ENCODE measurements around the gene DNASE1L1. TPM values are rescaled to one million over a fixed set of nuclear protein-coding genes. Genes with fewer than 3 reads are reported as not detected.

Gene DNASE1L1
- total and polyA plus RNA-seq, 2 donors (not counting 1 experiment from before 2014, with no cell fraction given): 11.3 to 38.5 TPM

- H3K79me2 ChIP-seq (ENCODE audit: control insufficient read depth, insufficient read depth, low read length): peaks cover 41% of the 10 kb centered on the region
- H3K4me3 ChIP-seq (replicated peaks in 1 of 4; ENCODE audit: control extremely low read depth in 1 of 4, insufficient read depth in 1 of 4, low read depth in 3 of 4, low read length in 4 of 4): peak within 1 kb of the TSS; percentile 55 to 80 (median 68)
- H3K27me3 ChIP-seq (ENCODE audit: control insufficient read depth, insufficient read depth, low read length): no peaks in the 10 kb centered on the region
- no peak within 1 kb of the TSS for H2AFZ ChIP-seq (ENCODE audit: low read length)
- H4K20me1 ChIP-seq (ENCODE audit: control insufficient read depth, extremely low read depth, insufficient read depth, low read length): no peaks in the 10 kb centered on the region
- peaks cover 11% of the 10 kb centered on the region for H3K36me3 ChIP-seq (ENCODE audit: control insufficient read depth, insufficient read depth, low read length)
- H3K4me1 ChIP-seq (ENCODE audit: control insufficient read depth, extremely low read depth, insufficient read depth, low read length): no peaks in the 10 kb centered on the region
- peak in 1 of 2 donors; percentile 55 for DNase-seq (ENCODE audit: low read depth in 2 of 2)
- peak within 1 kb of the TSS; percentile 45 for H3K4me2 ChIP-seq (ENCODE audit: extremely low read depth, insufficient read depth, low read length)
- H3K9me3 ChIP-seq (ENCODE audit: control insufficient read depth, insufficient read depth, low read depth, low read length): no peaks in the 10 kb centered on the region
- peak within 1 kb of the TSS; percentile 65 for H3K27ac ChIP-seq (ENCODE audit: insufficient read depth, low read length)
- TF ChIP-seq CTCF (conservative IDR thresholded peaks at IDR 0.05 in 1 of 2, IDR thresholded peaks at IDR 0.05 in 1 of 2; ENCODE audit: low read depth in 1 of 2, low read length in 2 of 2): no peak
- no peak for TF ChIP-seq EZH2 (IDR thresholded peaks at IDR 0.05; ENCODE audit: low read length, missing control alignments)
- peak within 1 kb of the TSS; percentile 73 for H3K9ac ChIP-seq (ENCODE audit: insufficient read depth, low read length)
Measured at GRCh38 chrX:154436983-154437752, 28.1 kb upstream of the DNASE1L1 start, which contains the start of gene GDI1. Gene GDI1, plus strand, starts transcription at chrX:154437154. Its CDS starts 101 bp downstream, at chrX:154437255.

- Histone ChIP-seq H3K9me3 (ENCODE audit: control insufficient read depth, insufficient read depth, low read depth, low read length) (no peaks in the 10 kb centered on the region), H3K27ac (ENCODE audit: insufficient read depth, low read length) (peak overlapping the region; percentile 65), H3K27me3 (ENCODE audit: control insufficient read depth, insufficient read depth, low read length) (no peaks in the 10 kb centered on the region), H2AFZ (ENCODE audit: low read length) (no peak overlapping the region), H3K4me1 (ENCODE audit: control insufficient read depth, extremely low read depth, insufficient read depth, low read length) (no peaks in the 10 kb centered on the region), H3K79me2 (ENCODE audit: control insufficient read depth, insufficient read depth, low read length) (peaks cover 40% of the 10 kb centered on the region), H3K4me3 (replicated peaks in 1 of 4; ENCODE audit: control extremely low read depth in 1 of 4, insufficient read depth in 1 of 4, low read depth in 3 of 4, low read length in 4 of 4) (peak overlapping the region in 2 of 4 experiments; percentile 67 to 69), H3K4me2 (ENCODE audit: extremely low read depth, insufficient read depth, low read length) (peak overlapping the region; percentile 35), H3K36me3 (ENCODE audit: control insufficient read depth, insufficient read depth, low read length) (peaks cover 7% of the 10 kb centered on the region), H3K9ac (ENCODE audit: insufficient read depth, low read length) (peak overlapping the region; percentile 73), H4K20me1 (ENCODE audit: control insufficient read depth, extremely low read depth, insufficient read depth, low read length) (no peaks in the 10 kb centered on the region)
- peak; percentile 28 to 31 for DNase-seq (ENCODE audit: low read depth in 2 of 2)
- TF ChIP-seq CTCF (conservative IDR thresholded peaks at IDR 0.05 in 1 of 2, IDR thresholded peaks at IDR 0.05 in 1 of 2; ENCODE audit: low read depth in 1 of 2, low read length in 2 of 2) (no peak), EZH2 (IDR thresholded peaks at IDR 0.05; ENCODE audit: low read length, missing control alignments) (no peak)
Measured at GRCh38 chrX:154436374-154436982, 27.4 kb upstream of the DNASE1L1 start.

- H3K4me2 ChIP-seq (ENCODE audit: extremely low read depth, insufficient read depth, low read length): no peak overlapping the region
- no peaks in the 10 kb centered on the region for H3K9me3 ChIP-seq (ENCODE audit: control insufficient read depth, insufficient read depth, low read depth, low read length)
- no peaks in the 10 kb centered on the region for H4K20me1 ChIP-seq (ENCODE audit: control insufficient read depth, extremely low read depth, insufficient read depth, low read length)
- no peak overlapping the region for H3K27ac ChIP-seq (ENCODE audit: insufficient read depth, low read length)
- no peak for DNase-seq (ENCODE audit: low read depth in 2 of 2)
- no peak overlapping the region for H3K4me3 ChIP-seq (replicated peaks in 1 of 4; ENCODE audit: control extremely low read depth in 1 of 4, insufficient read depth in 1 of 4, low read depth in 3 of 4, low read length in 4 of 4)
- H3K79me2 ChIP-seq (ENCODE audit: control insufficient read depth, insufficient read depth, low read length): peaks cover 32% of the 10 kb centered on the region
- TF ChIP-seq CTCF (conservative IDR thresholded peaks at IDR 0.05 in 1 of 2, IDR thresholded peaks at IDR 0.05 in 1 of 2; ENCODE audit: low read depth in 1 of 2, low read length in 2 of 2): no peak
- no peak for TF ChIP-seq EZH2 (IDR thresholded peaks at IDR 0.05; ENCODE audit: low read length, missing control alignments)
- H2AFZ ChIP-seq (ENCODE audit: low read length): no peak overlapping the region
- H3K4me1 ChIP-seq (ENCODE audit: control insufficient read depth, extremely low read depth, insufficient read depth, low read length): no peaks in the 10 kb centered on the region
- H3K27me3 ChIP-seq (ENCODE audit: control insufficient read depth, insufficient read depth, low read length): no peaks in the 10 kb centered on the region
- H3K9ac ChIP-seq (ENCODE audit: insufficient read depth, low read length): no peak overlapping the region
- H3K36me3 ChIP-seq (ENCODE audit: control insufficient read depth, insufficient read depth, low read length): peaks cover 7% of the 10 kb centered on the region
Measured at GRCh38 chrX:154435171-154435733, 26.2 kb upstream of the DNASE1L1 start.

All from fibroblast of lung (primary cell).